HG02981 (cell line): ENCODE measurements around the gene CLEC6A.
"Not testable (repeated sequence)": the region's sequence is repeated elsewhere in the genome, so short reads cannot be mapped to it uniquely, and the experiment has no call there.

Experiments
- ATAC-seq: cut with Tn5 transposase; IDR thresholded peaks from one replicate; pipeline ENCODE4 v1.9.1; 2021; ENCODE audit warnings: mild to moderate bottlenecking, moderate library complexity; ENCODE audit not compliant: unreplicated experiment

The CLEC6A gene

GRCh38 chr12:8493084-8493483 is 37.3 kb downstream of the CLEC6A start:
- ATAC-seq, result peak; percentile 98

- ATAC-seq, result not testable (repeated sequence)
Measured at GRCh38 chr12:8495671-8496070, 39.9 kb downstream of the CLEC6A start.

GRCh38 chr12:8496074-8496473 is 40.3 kb downstream of the CLEC6A start:
- ATAC-seq, result not testable (repeated sequence)

GRCh38 chr12:8499616-8500015 is 43.9 kb downstream of the CLEC6A start:
- ATAC-seq, result no peak

- ATAC-seq, result no peak
Measured at GRCh38 chr12:8501720-8502119, 46.0 kb downstream of the CLEC6A start.

- ATAC-seq, result no peak
Measured at GRCh38 chr12:8504351-8504750, 48.6 kb downstream of the CLEC6A start.

GRCh38 chr12:8507596-8507995 is 51.8 kb downstream of the CLEC6A start:
- ATAC-seq, result no peak

- ATAC-seq, result no peak
Measured at GRCh38 chr12:8508223-8508622, 52.5 kb downstream of the CLEC6A start.

GRCh38 chr12:8508910-8509841 is 53.4 kb downstream of the CLEC6A start:
- no peak for ATAC-seq

GRCh38 chr12:8513256-8513655 is 57.5 kb downstream of the CLEC6A start, which contains the start of gene CLEC4D:
CLEC4D (plus strand) TSS chr12:8513503; CDS start chr12:8513733, 230 bp downstream.
- no peak for ATAC-seq

GRCh38 chr12:8517971-8518370 is 62.2 kb downstream of the CLEC6A start:
- ATAC-seq, result no peak

GRCh38 chr12:8519171-8519570 is 63.4 kb downstream of the CLEC6A start:
- no peak for ATAC-seq

- no peak for ATAC-seq
Measured at GRCh38 chr12:8527250-8528130, 71.7 kb downstream of the CLEC6A start.
